ENCODE measurements around the gene PAGE4.
A peak's percentile ranks its signal among the peaks of the same experiment; 100 is the strongest.

- TF ChIP-seq CTCF (IDR thresholded peaks at IDR 0.05) (peak in 5 of 6 experiments; percentile 38 to 52 (median 39)), POLR2A (IDR thresholded peaks at IDR 0.05) (no peak)
Observed at GRCh38 chrX:49876750-49877149, 47.6 kb downstream of the PAGE4 start.
